ENCODE measurements around the gene B3GLCT. TPM values are rescaled to one million over a fixed set of nuclear protein-coding genes. Genes with fewer than 3 reads are reported as not detected.

The B3GLCT gene
- total and polyA plus RNA-seq, 2 of the 13 experiments (the other 11 are each of a cell fraction or from before 2014, with no cell fraction given), result 2.0 to 7.1 TPM

- peak; percentile 78 for TF ChIP-seq FOXA3 (CRISPR knock-in tag; IDR thresholded peaks at IDR 0.05)
- no peak for TF ChIP-seq ELK4 (CRISPR knock-in tag; IDR thresholded peaks at IDR 0.05; ENCODE audit: borderline replicate concordance)
- TF ChIP-seq NFIB (CRISPR knock-in tag; IDR thresholded peaks at IDR 0.05; ENCODE audit: borderline replicate concordance), result no peak
- TF ChIP-seq MYC (CRISPR knock-in tag; IDR thresholded peaks at IDR 0.05; ENCODE audit: borderline replicate concordance), result no peak
- TF ChIP-seq FOXA1 (IDR thresholded peaks at IDR 0.05), result peak; percentile 45; the same call in 1 of the 2 replicates
- TF ChIP-seq FOXA1 (CRISPR knock-in tag; IDR thresholded peaks at IDR 0.05), result peak; percentile 75
- no peak for TF ChIP-seq ZBTB38 (CRISPR knock-in tag; IDR thresholded peaks at IDR 0.05)
- no peak for TF ChIP-seq NCOA5 (CRISPR knock-in tag; IDR thresholded peaks at IDR 0.05)
- no peak for TF ChIP-seq HDAC6 (IDR thresholded peaks at IDR 0.05; ENCODE audit: low read depth, low read length)
- no peak for TF ChIP-seq NKX3-1 (CRISPR knock-in tag; IDR thresholded peaks at IDR 0.05)
- TF ChIP-seq PPARG (CRISPR knock-in tag; conservative IDR thresholded peaks at IDR 0.05), result peak; percentile 13; the same call in 1 of the 2 replicates
- peak; percentile 63 for TF ChIP-seq ARID3A (IDR thresholded peaks at IDR 0.05; ENCODE audit: low read depth, low read length)
- peak; percentile 47 for TF ChIP-seq CEBPB (IDR thresholded peaks at IDR 0.05; ENCODE audit: borderline replicate concordance, low read depth, low read length)
- TF ChIP-seq SOX5 (CRISPR knock-in tag; IDR thresholded peaks at IDR 0.05; ENCODE audit: borderline replicate concordance), result peak; percentile 80; the same call in 1 of the 2 replicates
- TF ChIP-seq MBNL3 (CRISPR knock-in tag; conservative IDR thresholded peaks at IDR 0.05), result no peak
- TF ChIP-seq PATZ1 (CRISPR knock-in tag; IDR thresholded peaks at IDR 0.05), result no peak
- TF ChIP-seq ZNF572 (CRISPR knock-in tag; IDR thresholded peaks at IDR 0.05), result no peak
- no peak for TF ChIP-seq POLR2AphosphoS5 (IDR thresholded peaks at IDR 0.05; ENCODE audit: low read depth, low read length)
- TF ChIP-seq FOSL2 (CRISPR knock-in tag; IDR thresholded peaks at IDR 0.05), result peak; percentile 95
- no peak for TF ChIP-seq ZNF772 (CRISPR knock-in tag; IDR thresholded peaks at IDR 0.05)
- no peak for TF ChIP-seq PHB2 (IDR thresholded peaks at IDR 0.05; ENCODE audit: partially characterized antibody)
- TF ChIP-seq SMAD3 (CRISPR knock-in tag; IDR thresholded peaks at IDR 0.05), result 0 out of 2 replicates have a peak, but pooled peaks have one; percentile 31
- TF ChIP-seq, protein P1, sequence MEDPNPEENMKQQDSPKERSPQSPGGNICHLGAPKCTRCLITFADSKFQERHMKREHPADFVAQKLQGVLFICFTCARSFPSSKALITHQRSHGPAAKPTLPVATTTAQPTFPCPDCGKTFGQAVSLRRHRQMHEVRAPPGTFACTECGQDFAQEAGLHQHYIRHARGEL (CRISPR knock-in tag; IDR thresholded peaks at IDR 0.05), result no peak
- peak; percentile 41; the same call in 1 of the 2 replicates for TF ChIP-seq RXRB (CRISPR knock-in tag; IDR thresholded peaks at IDR 0.05; ENCODE audit: borderline replicate concordance)
- TF ChIP-seq TRIM22 (IDR thresholded peaks at IDR 0.05), result no peak
Measured at GRCh38 chr13:31172535-31172934, 27.2 kb upstream of the B3GLCT start (continued).
